Esophagus muscularis mucosa (tissue), 4 donors: ENCODE results near the gene SCUBE2.

Source experiments
- CTCF ChIP-seq, 3 experiments: fragments of 200-600 bp in 2 of 3; fragments of 450-650 bp in 1 of 3; sonication (generic) in 2 of 3; IDR thresholded peaks; one replicate each; pipeline ENCODE4 v1.5.1; 2017 to 2019; ENCODE audit warnings: antibody characterized with exemption in 3 of 3, mild to moderate bottlenecking in 2 of 3, moderate library complexity in 1 of 3
- EP300 ChIP-seq: sonication (generic); formaldehyde crosslinking; IDR thresholded peaks from one replicate; pipeline ENCODE4 v1.6.1; 2017; ENCODE audit warnings: antibody characterized with exemption
- POLR2A ChIP-seq: fragments of 450-650 bp; IDR thresholded peaks from one replicate; pipeline ENCODE4 v1.6.1; 2017; ENCODE audit warnings: antibody characterized with exemption, moderate library complexity, mild to moderate bottlenecking, low read depth

- TF ChIP-seq CTCF (IDR thresholded peaks at IDR 0.05), result no peak
- TF ChIP-seq POLR2A, result no peak
- TF ChIP-seq EP300, result no peak
These were observed 19.7 kb downstream of the SCUBE2 start for GRCh38 chr11:9071692-9072091.
